Measurements from ENCODE around the gene SEZ6.

- TF ChIP-seq RAD21 (IDR thresholded peaks at IDR 0.05; ENCODE audit: low read depth) (no peak), USF1 (IDR thresholded peaks at IDR 0.05) (no peak), CEBPB (IDR thresholded peaks at IDR 0.05) (no peak), NFIC (IDR thresholded peaks at IDR 0.05) (no peak), REST (IDR thresholded peaks at IDR 0.05; ENCODE audit: low read depth) (no peak), MAX (IDR thresholded peaks at IDR 0.05) (no peak), EP300 (IDR thresholded peaks at IDR 0.05; ENCODE audit: borderline replicate concordance) (no peak), FOXM1 (IDR thresholded peaks at IDR 0.05; ENCODE audit: borderline replicate concordance, low read depth) (no peak), TAF1 (IDR thresholded peaks at IDR 0.05; ENCODE audit: low read depth) (no peak), YY1 (IDR thresholded peaks at IDR 0.05; ENCODE audit: low read depth) (no peak), TCF12 (IDR thresholded peaks at IDR 0.05; ENCODE audit: low read depth) (no peak), EGR1 (IDR thresholded peaks at IDR 0.05) (no peak), ZBTB7A (IDR thresholded peaks at IDR 0.05; ENCODE audit: low read depth) (no peak), CREB1 (IDR thresholded peaks at IDR 0.05; ENCODE audit: low read depth) (no peak)
Observed at GRCh38 chr17:28970879-28971278, 35.0 kb downstream of the SEZ6 start.
